ENCODE data around the gene STK11IP. TPM values are rescaled to one million over a fixed set of nuclear protein-coding genes. Genes with fewer than 3 reads are reported as not detected.

The STK11IP gene
- polyA plus RNA-seq, 1 donor from 2014 or later = 54.9 TPM

GRCh38 chr2:219664041-219664440 is 66.4 kb downstream of the STK11IP start:
- Histone ChIP-seq H3K79me2 (replicated peaks; ENCODE audit: insufficient read depth, low read length) (no peaks in the 10 kb centered on the region), H3K9me2 (ENCODE audit: insufficient read depth, low read length) (no peaks in the 10 kb centered on the region), H4K20me1 (ENCODE audit: insufficient read depth) (no peaks in the 10 kb centered on the region), H3K4me3 (ENCODE audit: low read length) (no peak overlapping the region), H2AFZ (ENCODE audit: low read depth, low read length) (no peak overlapping the region), H3K4me2 (ENCODE audit: low read length) (no peak overlapping the region), H3K27me3 (ENCODE audit: insufficient read depth, low read depth, low read length) (no peaks in the 10 kb centered on the region), H3K9me3 (ENCODE audit: low read length) (no peaks in the 10 kb centered on the region), H3F3A (ENCODE audit: insufficient read depth, low read length, poor library complexity, severe bottlenecking) (no peaks in the 10 kb centered on the region), H3K9ac (ENCODE audit: low read length) (no peak overlapping the region), H3K36me3 (ENCODE audit: insufficient read depth, low read length) (no peaks in the 10 kb centered on the region), H3K27ac (ENCODE audit: low read length) (no peak overlapping the region)
- TF ChIP-seq REST (IDR thresholded peaks at IDR 0.05; ENCODE audit: borderline replicate concordance) = no peak
- TF ChIP-seq, protein P1, sequence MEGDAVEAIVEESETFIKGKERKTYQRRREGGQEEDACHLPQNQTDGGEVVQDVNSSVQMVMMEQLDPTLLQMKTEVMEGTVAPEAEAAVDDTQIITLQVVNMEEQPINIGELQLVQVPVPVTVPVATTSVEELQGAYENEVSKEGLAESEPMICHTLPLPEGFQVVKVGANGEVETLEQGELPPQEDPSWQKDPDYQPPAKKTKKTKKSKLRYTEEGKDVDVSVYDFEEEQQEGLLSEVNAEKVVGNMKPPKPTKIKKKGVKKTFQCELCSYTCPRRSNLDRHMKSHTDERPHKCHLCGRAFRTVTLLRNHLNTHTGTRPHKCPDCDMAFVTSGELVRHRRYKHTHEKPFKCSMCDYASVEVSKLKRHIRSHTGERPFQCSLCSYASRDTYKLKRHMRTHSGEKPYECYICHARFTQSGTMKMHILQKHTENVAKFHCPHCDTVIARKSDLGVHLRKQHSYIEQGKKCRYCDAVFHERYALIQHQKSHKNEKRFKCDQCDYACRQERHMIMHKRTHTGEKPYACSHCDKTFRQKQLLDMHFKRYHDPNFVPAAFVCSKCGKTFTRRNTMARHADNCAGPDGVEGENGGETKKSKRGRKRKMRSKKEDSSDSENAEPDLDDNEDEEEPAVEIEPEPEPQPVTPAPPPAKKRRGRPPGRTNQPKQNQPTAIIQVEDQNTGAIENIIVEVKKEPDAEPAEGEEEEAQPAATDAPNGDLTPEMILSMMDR (IDR thresholded peaks at IDR 0.05; ENCODE audit: poor library complexity, severe bottlenecking) = no peak
- TF ChIP-seq RAD21 (conservative IDR thresholded peaks at IDR 0.05) = no peak

DNA sequence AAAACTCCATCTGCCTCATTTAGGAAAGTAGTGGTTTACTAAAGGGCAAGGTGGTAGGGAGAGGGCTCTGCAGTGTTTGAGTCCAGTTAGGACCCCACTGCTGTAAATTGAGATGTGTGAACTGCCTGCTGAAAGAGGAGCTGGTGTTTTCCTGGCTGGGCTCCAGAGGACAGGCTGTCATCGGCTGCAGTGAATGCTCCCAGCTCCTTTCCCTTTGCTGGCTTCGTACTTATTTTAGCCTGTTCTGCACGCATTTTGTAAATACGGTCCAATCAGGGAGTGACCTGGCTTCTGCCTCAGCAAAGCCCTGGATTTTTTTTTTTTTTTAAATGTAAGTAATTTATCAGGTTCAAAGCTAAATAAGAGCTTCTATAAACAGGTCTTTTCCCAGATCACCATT is 67.3 kb downstream of the STK11IP start:
- Histone ChIP-seq H3K79me2 (replicated peaks; ENCODE audit: insufficient read depth, low read length) (no peaks in the 10 kb centered on the region), H2AFZ (ENCODE audit: low read depth, low read length) (no peak overlapping the region), H3K27ac (ENCODE audit: low read length) (peak overlapping the region; percentile 71), H3K9me2 (ENCODE audit: insufficient read depth, low read length) (no peaks in the 10 kb centered on the region), H4K20me1 (ENCODE audit: insufficient read depth) (no peaks in the 10 kb centered on the region), H3K27me3 (ENCODE audit: insufficient read depth, low read depth, low read length) (no peaks in the 10 kb centered on the region), H3K9me3 (ENCODE audit: low read length) (no peaks in the 10 kb centered on the region), H3F3A (ENCODE audit: insufficient read depth, low read length, poor library complexity, severe bottlenecking) (no peaks in the 10 kb centered on the region), H3K4me3 (ENCODE audit: low read length) (no peak overlapping the region), H3K4me2 (ENCODE audit: low read length) (no peak overlapping the region), H3K9ac (ENCODE audit: low read length) (no peak overlapping the region), H3K36me3 (ENCODE audit: insufficient read depth, low read length) (no peaks in the 10 kb centered on the region)
- TF ChIP-seq, protein P1 (IDR thresholded peaks at IDR 0.05; ENCODE audit: poor library complexity, severe bottlenecking) = no peak
- TF ChIP-seq SMC3 (conservative IDR thresholded peaks at IDR 0.05; ENCODE audit: poor library complexity) (no peak), RAD21 (conservative IDR thresholded peaks at IDR 0.05) (no peak), TAF1 (IDR thresholded peaks at IDR 0.05; ENCODE audit: low read depth) (no peak), EZH2 (IDR thresholded peaks at IDR 0.05; ENCODE audit: borderline replicate concordance, insufficient read depth, low read length, poor library complexity, severe bottlenecking) (no peak), EP300 (conservative IDR thresholded peaks at IDR 0.05; ENCODE audit: poor library complexity, severe bottlenecking) (no peak), MXI1 (conservative IDR thresholded peaks at IDR 0.05; ENCODE audit: poor library complexity, severe bottlenecking) (no peak), POLR2AphosphoS5 (IDR thresholded peaks at IDR 0.05) (no peak), REST (IDR thresholded peaks at IDR 0.05; ENCODE audit: borderline replicate concordance) (no peak)
